ENCODE measurements around the gene PERP. TPM values are rescaled to one million over a fixed set of nuclear protein-coding genes. Genes with fewer than 3 reads are reported as not detected.
"Not testable (repeated sequence)": the region's sequence is repeated elsewhere in the genome, so short reads cannot be mapped to it uniquely, and the experiment has no call there.

PERP gene
- total RNA-seq, 3 donors from 2014 or later = 47.9 to 72.9 (median 60.3) TPM

DNA sequence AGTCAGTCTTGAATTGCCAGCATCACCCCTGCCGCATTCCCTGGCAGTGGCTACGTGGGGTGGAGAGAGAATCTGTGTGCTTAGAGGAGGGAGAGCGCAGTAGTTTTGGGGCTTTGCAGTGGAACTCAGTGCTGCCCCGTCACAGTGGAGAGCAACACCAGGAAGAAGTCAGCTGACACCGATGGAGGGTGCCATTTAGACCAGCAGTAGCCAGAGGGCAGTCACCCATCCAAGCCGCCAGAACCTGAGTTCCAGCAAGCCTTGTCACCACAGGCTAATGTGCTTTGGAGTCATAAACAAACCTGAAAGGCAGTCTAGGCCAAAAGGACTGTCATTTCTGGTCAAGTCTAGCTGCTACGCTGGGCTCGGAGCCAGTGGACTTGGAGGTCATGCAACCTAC is 22.0 kb upstream of the PERP start:
- Histone ChIP-seq H3K4me1 (ENCODE audit: low read depth) (no peaks in the 10 kb centered on the region), H3K9me3 (no peaks in the 10 kb centered on the region), H3K4me3 (no peak overlapping the region), H3K36me3 (ENCODE audit: low read depth) (no peaks in the 10 kb centered on the region)
- TF ChIP-seq, protein P1, sequence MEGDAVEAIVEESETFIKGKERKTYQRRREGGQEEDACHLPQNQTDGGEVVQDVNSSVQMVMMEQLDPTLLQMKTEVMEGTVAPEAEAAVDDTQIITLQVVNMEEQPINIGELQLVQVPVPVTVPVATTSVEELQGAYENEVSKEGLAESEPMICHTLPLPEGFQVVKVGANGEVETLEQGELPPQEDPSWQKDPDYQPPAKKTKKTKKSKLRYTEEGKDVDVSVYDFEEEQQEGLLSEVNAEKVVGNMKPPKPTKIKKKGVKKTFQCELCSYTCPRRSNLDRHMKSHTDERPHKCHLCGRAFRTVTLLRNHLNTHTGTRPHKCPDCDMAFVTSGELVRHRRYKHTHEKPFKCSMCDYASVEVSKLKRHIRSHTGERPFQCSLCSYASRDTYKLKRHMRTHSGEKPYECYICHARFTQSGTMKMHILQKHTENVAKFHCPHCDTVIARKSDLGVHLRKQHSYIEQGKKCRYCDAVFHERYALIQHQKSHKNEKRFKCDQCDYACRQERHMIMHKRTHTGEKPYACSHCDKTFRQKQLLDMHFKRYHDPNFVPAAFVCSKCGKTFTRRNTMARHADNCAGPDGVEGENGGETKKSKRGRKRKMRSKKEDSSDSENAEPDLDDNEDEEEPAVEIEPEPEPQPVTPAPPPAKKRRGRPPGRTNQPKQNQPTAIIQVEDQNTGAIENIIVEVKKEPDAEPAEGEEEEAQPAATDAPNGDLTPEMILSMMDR (IDR thresholded peaks at IDR 0.05) = no peak
- DNase-seq (no peak), ATAC-seq (peak; percentile 25)
- intact Hi-C loops (cut with DNase I, micrococcal nuclease) = loop anchor here in 1 of 2 donors (10.0 kb wide), 1 partner anchor 466 kb away; no protein-coding TSS in a partner anchor

DNA sequence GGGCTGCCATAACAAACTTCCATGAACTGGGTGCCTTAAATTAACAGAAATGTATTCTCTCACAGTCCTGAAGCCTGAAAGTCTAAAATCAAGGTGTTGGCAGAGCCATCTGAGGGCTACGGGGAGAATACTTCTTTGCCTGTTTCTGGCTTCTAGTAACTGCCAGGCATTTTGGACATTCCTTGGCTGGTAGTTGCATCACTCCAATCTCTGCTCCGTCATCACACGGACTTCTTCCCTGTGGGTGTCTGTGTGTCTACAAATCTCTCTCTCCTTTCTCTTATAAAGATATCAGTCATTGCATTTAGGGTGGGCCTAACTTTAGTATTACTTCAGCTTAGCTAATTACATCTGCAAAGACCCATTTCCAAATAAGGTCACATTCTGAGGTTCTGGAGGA is 20.9 kb upstream of the PERP start:
- H3K4me1 ChIP-seq (ENCODE audit: low read depth) = no peaks in the 10 kb centered on the region
- ATAC-seq (no peak), DNase-seq (no peak)
- TF ChIP-seq, protein P1 (IDR thresholded peaks at IDR 0.05) = no peak
- intact Hi-C loops (cut with DNase I, micrococcal nuclease) = loop anchor here in 1 of 2 donors (10.0 kb wide), 1 partner anchor 467 kb away; no protein-coding TSS in a partner anchor
- no peak overlapping the region for H3K4me3 ChIP-seq
- H3K36me3 ChIP-seq (ENCODE audit: low read depth) = no peaks in the 10 kb centered on the region
- H3K9me3 ChIP-seq = no peaks in the 10 kb centered on the region

DNA sequence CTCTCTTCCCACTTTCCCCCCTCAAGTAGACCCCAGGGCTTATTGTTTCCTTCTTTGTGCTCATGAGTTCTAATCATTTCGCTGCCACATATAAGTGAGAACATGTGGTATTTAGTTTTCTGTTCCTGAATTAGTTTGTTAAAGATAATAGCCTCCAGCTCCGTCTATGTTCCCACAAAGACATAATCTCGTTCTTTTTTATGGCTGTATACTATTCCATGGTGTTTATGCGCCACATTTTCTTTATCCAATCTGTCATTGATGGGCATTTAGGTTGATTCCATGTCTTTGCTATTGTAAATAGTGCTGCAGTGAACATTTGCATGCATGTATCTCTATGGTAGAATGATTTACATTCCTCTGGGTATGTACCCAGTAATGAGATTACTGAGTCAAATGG is 16.9 kb upstream of the PERP start:
- H3K36me3 ChIP-seq (ENCODE audit: low read depth) = no peaks in the 10 kb centered on the region
- H3K4me1 ChIP-seq (ENCODE audit: low read depth) = no peaks in the 10 kb centered on the region
- intact Hi-C loops (cut with DNase I, micrococcal nuclease) = loop anchor here in 1 of 2 donors (10.0 kb wide), 1 partner anchor 471 kb away; no protein-coding TSS in a partner anchor
- DNase-seq (no peak), ATAC-seq (no peak)
- TF ChIP-seq, protein P1 (IDR thresholded peaks at IDR 0.05) = no peak
- H3K9me3 ChIP-seq = no peaks in the 10 kb centered on the region
- no peak overlapping the region for H3K4me3 ChIP-seq

DNA sequence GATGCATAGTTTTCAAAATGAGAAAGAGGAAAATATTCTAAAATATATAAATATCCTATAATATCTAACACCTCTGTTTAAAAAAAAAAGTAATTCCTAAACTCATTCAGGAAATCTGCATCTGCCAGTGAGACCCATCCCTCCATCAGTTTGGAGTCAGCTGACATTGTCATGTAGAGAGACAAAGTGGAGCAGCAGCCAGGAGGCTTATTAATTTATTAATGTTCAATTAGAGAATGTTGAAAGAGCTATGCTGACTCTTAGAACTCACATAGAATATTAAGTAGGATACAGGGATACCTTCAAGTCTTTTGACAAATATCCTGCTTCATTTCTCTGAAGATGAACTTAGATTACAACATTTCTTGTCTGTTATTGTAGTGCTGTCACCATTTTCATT is 12.8 kb upstream of the PERP start:
- DNase-seq (no peak), ATAC-seq (no peak)
- Histone ChIP-seq H3K4me3 (no peak overlapping the region), H3K9me3 (no peaks in the 10 kb centered on the region), H3K4me1 (ENCODE audit: low read depth) (no peaks in the 10 kb centered on the region), H3K36me3 (ENCODE audit: low read depth) (no peaks in the 10 kb centered on the region)
- intact Hi-C loops (cut with DNase I, micrococcal nuclease) = loop anchor here (5.0 to 10.0 kb wide), 4 partner anchors 167 to 475 kb away; partner anchors contain the start of gene HEBP2 (in 1 of the 2)
- TF ChIP-seq, protein P1 (IDR thresholded peaks at IDR 0.05) = no peak

DNA sequence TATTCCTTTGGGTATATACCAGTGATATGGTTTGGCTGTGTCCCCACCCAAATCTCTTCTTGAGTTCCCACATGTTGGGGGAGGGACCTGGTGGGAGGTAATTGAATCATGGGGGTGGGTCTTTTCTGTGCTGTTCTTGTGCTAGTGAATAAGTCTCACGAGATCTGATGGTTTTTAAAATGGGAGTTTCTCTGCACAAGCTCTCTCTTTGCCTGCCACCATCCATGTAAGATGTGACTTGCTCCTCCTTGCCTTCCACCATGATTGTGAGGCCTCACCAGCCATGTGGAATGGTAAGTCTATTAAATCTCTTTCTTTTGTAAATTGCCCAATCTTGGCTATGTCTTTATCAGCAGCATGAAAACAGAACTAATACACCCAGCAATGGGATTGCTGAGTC is 12.0 kb upstream of the PERP start:
- not testable (repeated sequence) for DNase-seq; H3K4me1 ChIP-seq (ENCODE audit: low read depth); H3K4me3 ChIP-seq; H3K36me3 ChIP-seq (ENCODE audit: low read depth); ATAC-seq; H3K9me3 ChIP-seq
- intact Hi-C loops (cut with DNase I, micrococcal nuclease) = loop anchor here (5.0 to 10.0 kb wide), 3 partner anchors 168 to 396 kb away; partner anchors contain the start of gene HEBP2 (in 1 of the 2)

DNA sequence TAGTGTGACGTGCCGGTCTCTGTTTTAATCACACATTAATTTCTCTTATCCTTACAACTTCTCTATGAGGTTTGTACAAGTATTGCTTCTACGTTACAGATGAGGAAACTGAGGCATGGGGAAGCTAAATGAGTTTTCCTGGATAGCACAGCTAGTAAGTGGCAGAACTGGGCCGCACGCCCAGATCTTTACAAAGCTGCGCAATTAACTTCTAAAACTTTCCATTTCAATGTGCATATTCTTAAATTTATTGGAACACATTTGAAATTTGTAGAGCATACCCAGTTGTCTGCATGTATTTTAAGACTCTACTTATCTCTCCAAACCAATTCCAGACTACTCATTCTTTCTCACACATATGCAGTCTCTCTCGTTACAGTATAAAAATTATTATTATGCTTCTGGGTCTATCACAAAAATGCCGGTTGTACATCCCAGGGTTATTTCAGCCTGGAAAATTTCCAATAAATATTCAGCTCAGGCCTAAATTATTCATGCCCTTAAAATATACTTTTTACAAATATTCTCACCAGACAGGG is 10.2 kb upstream of the PERP start:
- Histone ChIP-seq H3K4me1 (ENCODE audit: low read depth) (no peaks in the 10 kb centered on the region), H3K36me3 (ENCODE audit: low read depth) (no peaks in the 10 kb centered on the region), H3K9me3 (no peaks in the 10 kb centered on the region), H3K4me3 (no peak overlapping the region)
- TF ChIP-seq, protein P1 (IDR thresholded peaks at IDR 0.05) = no peak
- ATAC-seq = no peak
- no peak for DNase-seq
- intact Hi-C loops (cut with DNase I, micrococcal nuclease) = loop anchor here (5.0 to 10.0 kb wide), 3 partner anchors 170 to 397 kb away; partner anchors contain the start of gene HEBP2 (in 1 of the 2)
